Activated CD8-positive, alpha-beta memory T cell treated with anti-CD3 and anti-CD28 coated beads for 1 hour (primary cell): ENCODE data around the gene PRPS1L1.

Experiments used
- DNase-seq, 2 donors: peaks; one replicate each; pipeline ENCODE4 v3.0.0-alpha.2; 2020; ENCODE audit warnings: low read depth in 1 of 2; ENCODE audit errors: extremely low read depth in 1 of 2

Gene PRPS1L1

DNA sequence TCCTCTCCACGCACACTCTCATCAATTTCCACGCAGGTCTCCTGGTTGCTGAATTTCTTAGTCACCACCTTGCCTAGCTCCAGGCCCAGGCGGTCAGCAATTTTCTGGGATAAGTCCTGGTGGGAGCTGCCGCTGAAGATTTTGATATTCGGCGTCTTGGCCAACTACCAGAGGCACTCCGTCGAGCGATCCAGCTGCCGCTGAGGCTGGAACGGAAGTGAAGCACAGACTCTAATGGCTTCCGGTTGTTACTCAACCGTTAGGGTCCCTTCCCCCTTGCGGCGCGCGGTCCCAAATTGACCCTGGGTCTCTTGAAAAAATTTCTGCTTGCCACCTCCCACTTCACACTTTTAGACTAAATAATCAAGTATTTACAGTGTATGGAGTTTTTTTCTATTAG, at the start of gene PRPS1L1:
Gene PRPS1L1, minus strand, starts transcription at position 219 of the 400 bp plus-strand sequence.
- DNase-seq = no peak

DNA sequence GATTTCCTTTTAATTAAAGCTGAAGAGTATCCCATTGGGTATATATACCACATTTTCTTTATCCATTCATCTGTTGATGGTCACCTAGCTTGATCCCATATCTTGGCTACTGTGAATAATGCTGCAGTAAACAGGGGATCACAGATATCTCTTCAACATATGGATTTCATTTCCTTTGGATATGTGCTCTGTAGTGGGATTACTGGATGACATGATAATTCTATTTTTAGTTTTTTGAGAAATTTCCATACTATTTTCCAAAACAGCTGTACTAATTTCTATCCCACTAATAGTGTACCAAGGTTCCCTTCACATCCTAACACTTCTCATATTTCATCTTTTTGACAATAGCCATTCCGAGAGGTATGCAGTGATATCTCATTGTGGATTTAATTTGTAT, 48.8 kb upstream of the PRPS1L1 start:
- DNase-seq = no peak

DNA sequence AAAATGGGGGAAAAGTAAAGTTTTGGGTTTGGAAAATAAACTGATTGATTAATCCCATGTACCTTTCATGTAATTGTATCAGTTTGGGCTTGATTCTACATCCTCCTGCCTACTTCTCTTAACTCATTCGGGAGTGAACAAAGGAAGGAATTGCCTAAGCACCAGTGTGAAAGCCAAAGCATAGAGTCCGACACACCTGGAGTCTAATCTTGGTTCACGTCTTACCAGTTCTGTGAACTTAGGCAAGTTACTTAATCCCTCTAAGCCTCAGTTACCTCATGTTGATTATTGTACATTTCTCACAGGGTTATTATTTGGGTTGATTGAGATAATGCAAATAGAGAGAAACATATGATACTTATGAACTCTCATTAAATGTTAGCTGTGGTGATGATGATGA, 41.1 kb upstream of the PRPS1L1 start:
- no peak for DNase-seq

DNA sequence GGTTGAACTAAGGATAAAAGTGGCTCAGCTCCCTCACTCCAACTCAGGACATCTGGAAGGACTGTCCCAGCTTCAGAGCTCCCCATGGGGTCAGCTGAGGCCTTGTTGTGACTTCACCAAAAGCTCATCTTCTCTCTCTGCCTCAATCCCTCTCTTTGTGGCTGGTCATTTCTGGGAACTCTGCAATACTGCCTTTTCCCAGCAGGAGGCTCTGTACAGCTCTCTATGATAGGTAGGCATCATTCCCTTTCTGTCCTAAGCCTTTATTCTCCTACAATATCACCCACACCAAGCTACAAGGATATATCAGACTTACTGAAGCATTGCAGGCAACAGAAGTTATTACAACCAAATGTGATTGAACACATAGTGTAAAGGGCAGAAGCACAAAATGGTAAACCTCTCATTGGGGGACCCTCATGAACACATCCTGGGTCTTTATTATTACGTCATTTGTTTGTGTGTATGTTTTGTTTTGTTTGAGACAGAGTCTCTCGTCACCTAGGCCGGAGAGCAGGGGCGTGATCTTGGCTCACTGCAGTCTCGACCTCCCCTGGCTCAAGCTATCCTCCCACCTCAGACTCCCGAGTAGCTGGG, 36.7 kb upstream of the PRPS1L1 start:
- no peak for DNase-seq

GRCh38 chr7:18063149-18063901, 35.7 kb upstream of the PRPS1L1 start:
- DNase-seq = no peak

GRCh38 chr7:18059171-18059570, 31.5 kb upstream of the PRPS1L1 start:
- no peak for DNase-seq

GRCh38 chr7:18053941-18054340, 26.3 kb upstream of the PRPS1L1 start:
- no peak for DNase-seq

DNA sequence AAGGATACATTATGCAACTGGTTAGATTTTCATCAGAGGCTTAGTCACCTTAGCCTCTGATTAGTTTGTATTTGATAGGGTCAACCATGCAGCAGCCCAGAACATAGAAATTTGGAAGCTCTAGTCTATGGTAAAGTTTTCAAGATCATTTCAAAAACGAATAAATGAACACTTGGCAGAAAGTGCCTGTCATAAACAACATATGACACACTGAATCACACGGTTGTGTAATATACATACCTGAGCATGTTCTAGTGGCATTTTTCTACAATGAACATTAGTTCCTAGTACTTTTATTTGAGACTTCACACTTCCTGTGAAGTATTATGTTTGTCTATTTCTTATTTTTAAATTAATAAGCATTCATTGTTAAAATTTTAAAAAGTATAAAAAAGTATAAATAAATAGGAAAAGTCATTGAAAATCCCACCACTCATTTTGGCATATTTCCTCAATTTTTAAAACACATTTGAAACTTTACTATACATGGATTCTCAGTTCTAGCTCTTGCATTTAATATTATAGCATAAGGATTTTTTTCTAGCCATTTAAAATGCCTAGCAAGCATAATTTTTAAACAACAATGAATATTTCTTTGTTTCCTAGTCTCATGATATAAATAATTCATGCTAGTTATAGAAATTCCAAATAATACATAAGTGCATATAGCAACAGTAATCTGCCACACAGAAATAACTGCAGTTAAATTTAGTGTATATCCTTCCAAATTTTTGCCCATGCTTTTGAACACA, 25.7 kb upstream of the PRPS1L1 start:
- no peak for DNase-seq

DNA sequence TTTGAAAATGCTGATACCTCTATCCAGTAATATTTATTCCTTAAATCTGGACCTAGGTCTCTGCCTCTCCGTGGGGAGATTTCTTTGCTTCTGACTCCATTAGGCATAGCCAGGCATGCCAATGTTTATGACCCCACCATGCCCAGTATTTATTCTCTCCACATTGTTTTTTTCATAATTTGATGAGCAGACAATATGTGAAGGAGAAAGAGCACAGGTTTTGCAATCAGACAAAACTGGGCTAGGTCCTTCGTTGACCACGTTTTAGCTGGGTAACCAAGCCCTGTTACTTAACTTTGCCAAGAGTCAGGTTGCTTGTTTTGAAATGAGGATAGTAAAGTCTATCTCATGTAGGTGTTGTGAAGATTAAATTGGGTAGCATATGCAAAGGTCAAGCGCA, 21.6 kb upstream of the PRPS1L1 start:
- DNase-seq = no peak

GRCh38 chr7:18046601-18047000, 19.0 kb upstream of the PRPS1L1 start:
- no peak for DNase-seq

- DNase-seq = no peak
These were observed 17.5 kb upstream of the PRPS1L1 start for GRCh38 chr7:18045171-18045570.

GRCh38 chr7:18041191-18041590, 13.5 kb upstream of the PRPS1L1 start:
- no peak for DNase-seq

GRCh38 chr7:18040196-18040595, 12.6 kb upstream of the PRPS1L1 start:
- DNase-seq = no peak

DNA sequence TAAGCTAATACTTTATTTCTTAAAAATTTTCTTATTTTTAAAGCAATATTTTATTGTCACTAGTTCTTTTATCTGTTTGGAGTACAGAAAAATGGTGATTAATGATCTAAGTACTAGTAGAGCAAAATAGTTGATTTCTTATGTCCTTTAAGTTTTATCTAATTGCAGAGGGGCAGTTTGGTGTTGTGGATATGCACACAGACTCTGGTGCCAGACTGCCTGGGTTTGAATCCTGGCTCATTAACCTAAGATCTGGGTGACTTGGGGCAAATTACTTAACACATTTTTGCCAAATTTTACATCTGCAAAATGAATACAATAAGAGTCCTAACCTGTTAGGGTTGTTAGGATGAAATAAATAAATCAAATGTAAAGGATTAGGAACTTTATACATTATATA, 10.7 kb upstream of the PRPS1L1 start:
- DNase-seq = no peak

GRCh38 chr7:18037609-18038008, 10.0 kb upstream of the PRPS1L1 start:
- DNase-seq = no peak

GRCh38 chr7:18036783-18037182, 9.1 kb upstream of the PRPS1L1 start:
- no peak for DNase-seq

DNA sequence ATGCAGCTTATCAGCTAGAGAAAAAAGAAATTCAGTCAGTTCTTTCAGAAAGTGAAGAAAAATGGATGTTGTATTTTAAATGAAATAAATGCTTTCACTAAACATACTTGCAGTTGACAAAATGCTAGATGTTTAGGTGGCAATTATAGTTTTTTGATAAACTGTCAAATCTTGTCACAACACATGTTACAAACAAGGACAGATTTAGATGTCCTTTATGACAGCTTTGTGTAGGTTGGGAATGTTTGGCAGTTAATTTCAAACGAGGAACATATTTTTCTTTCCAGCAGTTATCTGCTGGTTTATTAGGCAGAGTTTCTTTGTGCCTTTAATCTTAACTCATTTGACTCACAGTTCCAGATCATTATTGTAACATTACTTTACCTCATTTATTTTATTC, 3.1 kb upstream of the PRPS1L1 start:
- no peak for DNase-seq

- DNase-seq = no peak
These were observed 7.4 kb downstream of the PRPS1L1 start for GRCh38 chr7:18020138-18020715.

DNA sequence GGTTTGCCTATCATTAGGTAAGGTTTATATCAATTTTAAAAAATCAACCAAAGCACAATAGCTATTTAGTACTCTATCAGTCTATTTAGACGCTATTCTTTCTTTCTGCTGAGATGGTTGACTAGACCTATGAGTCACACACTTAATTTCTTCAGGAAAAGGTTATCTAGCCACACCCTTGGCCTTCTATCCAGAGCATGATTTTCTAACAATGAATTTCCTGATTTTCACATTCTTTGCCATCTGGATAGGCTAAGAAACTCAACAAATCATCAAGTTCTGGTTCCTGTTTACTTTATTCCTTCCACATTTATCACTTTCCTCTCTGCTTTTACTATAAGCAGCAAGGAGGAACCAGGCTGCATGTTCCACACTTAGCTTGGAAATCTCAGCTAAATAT, 8.1 kb downstream of the PRPS1L1 start:
- no peak for DNase-seq

GRCh38 chr7:18018296-18019215, 9.1 kb downstream of the PRPS1L1 start:
- no peak for DNase-seq
